Duodenal mucosa (tissue), 2 donors: ENCODE results near the gene PTPRG.

Experiments used
- H3K27ac ChIP-seq: one replicate; pipeline ENCODE4 v1.7.0; 2013; ENCODE audit warnings: low read depth, low read length
- H3K27me3 ChIP-seq, 2 donors: one replicate each; pipeline ENCODE4 v1.7.0; 2013; ENCODE audit warnings: low read length in 2 of 2, control low read depth in 1 of 2; ENCODE audit not compliant: insufficient read depth in 2 of 2, control insufficient read depth in 1 of 2
- H3K36me3 ChIP-seq, 2 donors: one replicate each; pipeline ENCODE4 v1.7.0; 2013; ENCODE audit warnings: low read length in 2 of 2, control low read depth in 1 of 2; ENCODE audit not compliant: insufficient read depth in 2 of 2, control insufficient read depth in 1 of 2
- H3K4me1 ChIP-seq, 2 donors: one replicate each; pipeline ENCODE4 v1.7.0; 2013; ENCODE audit warnings: low read length in 2 of 2, control low read depth in 1 of 2; ENCODE audit not compliant: insufficient read depth in 2 of 2, control insufficient read depth in 1 of 2
- H3K4me3 ChIP-seq, 2 donors: one replicate each; pipeline ENCODE4 v1.7.0; 2013; ENCODE audit warnings: low read length in 2 of 2, low read depth in 1 of 2
- H3K9ac ChIP-seq, 2 donors: one replicate each; pipeline ENCODE4 v1.7.0; 2013; ENCODE audit warnings: low read length in 2 of 2, low read depth in 1 of 2
- H3K9me3 ChIP-seq, 2 donors: one replicate each; pipeline ENCODE4 v1.7.0; 2013; ENCODE audit warnings: low read length in 2 of 2, control low read depth in 1 of 2; ENCODE audit not compliant: control insufficient read depth in 1 of 2

Gene PTPRG

DNA sequence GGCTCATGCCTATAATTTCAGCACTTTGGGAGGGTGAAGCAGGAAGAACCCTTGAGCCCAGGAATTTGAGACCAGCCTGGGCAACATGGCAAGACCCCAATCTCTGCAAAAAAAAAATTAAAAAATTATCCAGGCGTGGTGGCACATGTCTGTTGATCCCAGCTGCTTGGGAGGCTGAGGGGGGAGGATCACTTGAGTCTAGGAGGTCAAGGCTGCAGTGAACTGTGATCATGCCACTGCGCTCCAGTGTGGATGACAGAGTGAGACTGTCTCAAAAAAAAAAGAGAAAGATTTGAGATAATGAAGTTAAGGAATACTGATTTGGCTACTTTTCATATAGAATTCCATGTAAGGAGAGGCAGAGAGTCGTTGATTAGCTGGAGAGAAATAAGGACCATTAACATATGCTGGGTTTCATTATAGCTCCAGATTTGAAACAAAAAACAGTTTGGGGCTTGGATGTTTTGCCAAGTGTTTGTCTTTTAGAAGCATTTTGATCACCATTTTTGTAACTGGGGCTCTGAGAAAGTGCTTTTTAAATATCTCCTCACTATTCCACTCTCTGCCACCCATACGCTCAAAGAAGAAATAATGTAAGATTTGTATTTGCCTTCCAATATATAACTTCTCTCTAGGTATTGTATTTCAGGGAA is 597.8 kb downstream of the PTPRG start:
- Histone ChIP-seq H3K36me3 (peaks cover 0 to 6% of the 10 kb centered on the region in 2 donors), H3K9me3 (no peaks in the 10 kb centered on the region), H3K27ac (no peak overlapping the region), H3K4me3 (no peak overlapping the region), H3K4me1 (no peaks in the 10 kb centered on the region), H3K27me3 (no peaks in the 10 kb centered on the region), H3K9ac (no peak overlapping the region)

DNA sequence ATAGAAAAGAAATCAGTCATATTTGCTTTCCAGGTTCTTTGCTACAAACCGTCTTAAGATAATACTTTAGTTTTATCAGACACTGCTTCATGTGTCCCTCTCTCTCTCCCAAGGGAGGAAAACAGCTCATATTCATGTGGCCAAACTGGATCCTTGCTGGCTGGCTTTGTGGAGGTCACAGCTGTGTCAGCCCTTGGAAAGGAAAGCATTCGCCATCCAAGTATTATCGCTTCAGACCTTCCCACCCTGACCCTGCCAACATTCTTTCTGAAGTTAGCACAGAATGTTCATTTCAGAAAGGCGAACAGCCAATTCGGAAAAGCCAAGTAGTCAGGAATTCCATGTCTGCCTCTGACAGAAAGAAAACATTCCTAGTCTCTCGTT is 598.3 kb downstream of the PTPRG start:
- no peak overlapping the region for H3K27ac ChIP-seq
- H3K27me3 ChIP-seq: no peaks in the 10 kb centered on the region
- peaks cover 0 to 6% of the 10 kb centered on the region in 2 donors for H3K36me3 ChIP-seq
- no peak overlapping the region for H3K4me3 ChIP-seq
- H3K9ac ChIP-seq: no peak overlapping the region
- no peaks in the 10 kb centered on the region for H3K9me3 ChIP-seq
- H3K4me1 ChIP-seq: no peaks in the 10 kb centered on the region

DNA sequence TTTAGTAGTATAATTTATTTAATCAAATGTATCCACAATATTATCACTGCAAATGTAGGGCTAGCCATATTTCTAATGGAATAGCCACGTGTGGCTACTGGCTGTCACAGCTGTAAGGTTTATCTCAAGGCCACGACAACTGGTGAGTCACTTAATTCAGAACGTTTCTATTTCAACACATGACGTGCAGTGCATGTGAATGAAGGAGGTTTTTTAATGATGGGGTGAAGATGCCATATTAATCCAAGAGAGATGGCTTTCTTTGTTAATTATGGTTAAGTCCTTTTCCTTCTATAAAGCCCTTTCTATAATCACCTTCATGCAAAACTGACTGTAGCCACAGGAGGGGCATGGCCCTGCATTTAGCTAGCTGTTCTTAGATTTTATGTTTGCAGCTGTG is 600.0 kb downstream of the PTPRG start:
- no peaks in the 10 kb centered on the region for H3K9me3 ChIP-seq
- H3K9ac ChIP-seq: no peak overlapping the region
- H3K4me3 ChIP-seq: no peak overlapping the region
- no peaks in the 10 kb centered on the region for H3K4me1 ChIP-seq
- H3K27ac ChIP-seq: no peak overlapping the region
- peaks cover 0 to 6% of the 10 kb centered on the region in 2 donors for H3K36me3 ChIP-seq
- no peaks in the 10 kb centered on the region for H3K27me3 ChIP-seq

DNA sequence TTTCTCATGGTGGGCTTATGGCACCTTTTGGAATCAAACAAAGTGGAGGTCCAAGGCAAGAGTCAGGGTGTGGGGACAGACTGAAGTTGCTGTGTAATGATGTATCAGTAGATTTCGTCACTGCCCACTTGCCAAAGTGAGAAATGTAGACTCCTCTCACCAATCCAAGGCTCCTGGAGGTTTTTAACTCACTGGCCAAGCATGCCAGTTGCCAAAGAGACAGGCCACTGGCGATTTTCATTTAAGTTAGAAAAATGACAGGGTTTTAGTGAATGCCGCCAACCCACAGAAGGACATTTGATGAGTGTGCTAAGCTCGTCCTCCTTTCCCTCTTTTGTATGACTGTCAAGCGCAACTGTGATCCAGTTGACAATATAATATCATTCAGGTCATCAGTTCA is 602.8 kb downstream of the PTPRG start:
- no peak overlapping the region for H3K27ac ChIP-seq
- no peaks in the 10 kb centered on the region for H3K4me1 ChIP-seq

DNA sequence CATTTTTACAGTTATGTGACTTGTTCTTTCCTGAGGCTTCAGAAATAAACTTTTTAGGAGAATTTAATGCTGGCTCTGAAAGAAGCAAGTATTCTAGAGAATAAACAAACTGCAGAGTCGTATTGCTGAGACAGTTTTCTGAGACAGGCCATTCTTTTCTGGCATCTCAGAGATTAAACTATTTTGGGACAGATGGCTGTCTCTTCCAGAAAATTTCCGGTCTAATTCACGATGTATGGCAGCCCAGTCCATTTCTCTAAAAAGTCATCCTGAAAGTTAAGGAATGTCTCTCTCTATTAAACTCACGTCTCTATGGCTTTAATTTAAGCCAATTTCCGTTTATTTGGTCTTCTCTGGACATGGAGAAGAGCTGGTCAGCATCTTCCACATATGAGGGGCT is 603.4 kb downstream of the PTPRG start:
- no peak overlapping the region for H3K4me3 ChIP-seq
- H3K27me3 ChIP-seq: no peaks in the 10 kb centered on the region
- H3K27ac ChIP-seq: no peak overlapping the region
- H3K9ac ChIP-seq: no peak overlapping the region
- no peaks in the 10 kb centered on the region for H3K9me3 ChIP-seq
- H3K36me3 ChIP-seq: no peaks in the 10 kb centered on the region
- H3K4me1 ChIP-seq: no peaks in the 10 kb centered on the region

More for the DNA sequence above, 602.8 kb downstream of the PTPRG start:
- H3K9me3 ChIP-seq: no peaks in the 10 kb centered on the region
- H3K36me3 ChIP-seq: no peaks in the 10 kb centered on the region
- no peaks in the 10 kb centered on the region for H3K27me3 ChIP-seq
- H3K4me3 ChIP-seq: no peak overlapping the region
- no peak overlapping the region for H3K9ac ChIP-seq

DNA sequence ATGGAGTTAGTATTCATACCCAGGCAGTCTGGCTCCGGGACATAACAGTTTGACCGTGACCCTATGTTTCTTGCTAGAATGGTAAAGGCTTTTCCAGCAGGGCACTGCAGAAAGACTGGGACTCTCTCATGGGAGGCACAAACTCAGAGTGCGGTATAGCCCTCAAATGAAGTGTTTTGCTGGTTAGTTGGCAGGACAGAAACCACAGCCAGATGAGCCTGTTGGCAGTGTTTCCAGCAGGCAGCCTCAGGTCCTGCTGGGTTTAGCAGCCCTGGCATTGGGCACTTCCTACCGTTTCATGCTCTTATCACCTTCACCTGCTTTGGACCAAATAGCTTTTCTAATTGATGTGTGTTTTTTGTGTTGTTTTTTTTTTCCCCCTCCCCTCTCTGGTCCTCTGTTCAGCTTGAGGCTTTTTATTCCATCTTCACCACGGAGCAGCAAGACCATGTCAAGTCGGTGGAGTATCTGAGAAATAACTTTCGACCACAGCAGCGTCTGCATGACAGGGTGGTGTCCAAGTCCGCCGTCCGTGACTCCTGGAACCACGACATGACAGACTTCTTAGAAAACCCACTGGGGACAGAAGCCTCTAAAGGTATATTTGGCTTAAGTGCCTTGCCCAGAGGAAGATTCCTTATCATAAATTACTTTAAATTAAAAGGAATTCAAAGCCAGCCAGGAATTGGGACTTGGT is 606.3 kb downstream of the PTPRG start:
- Histone ChIP-seq H3K4me3 (no peak overlapping the region), H3K27ac (no peak overlapping the region), H3K27me3 (no peaks in the 10 kb centered on the region), H3K36me3 (no peaks in the 10 kb centered on the region), H3K9me3 (no peaks in the 10 kb centered on the region), H3K9ac (no peak overlapping the region), H3K4me1 (no peaks in the 10 kb centered on the region)

DNA sequence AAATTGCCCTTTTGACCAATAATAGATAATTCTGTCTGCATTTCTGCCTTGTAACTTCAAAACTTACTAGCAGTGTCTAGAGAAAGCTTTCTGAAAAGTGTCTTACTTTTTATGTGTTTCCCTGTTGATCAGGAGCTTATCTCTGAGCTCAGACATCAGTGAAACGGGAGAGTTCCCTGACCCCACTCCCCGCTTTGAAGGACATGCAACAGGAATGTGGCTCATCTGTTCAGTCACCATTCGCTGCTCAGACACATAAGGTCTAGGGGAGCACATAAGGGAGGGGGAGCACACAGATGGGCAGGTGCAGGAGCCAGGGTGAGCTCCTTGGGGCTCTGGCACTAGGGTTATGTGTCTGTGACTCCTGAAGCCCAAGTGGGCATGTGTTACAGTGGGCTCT is 607.0 kb downstream of the PTPRG start:
- Histone ChIP-seq H3K4me1 (no peaks in the 10 kb centered on the region), H3K27ac (no peak overlapping the region), H3K9ac (no peak overlapping the region), H3K36me3 (no peaks in the 10 kb centered on the region), H3K27me3 (no peaks in the 10 kb centered on the region), H3K4me3 (no peak overlapping the region), H3K9me3 (no peaks in the 10 kb centered on the region)

DNA sequence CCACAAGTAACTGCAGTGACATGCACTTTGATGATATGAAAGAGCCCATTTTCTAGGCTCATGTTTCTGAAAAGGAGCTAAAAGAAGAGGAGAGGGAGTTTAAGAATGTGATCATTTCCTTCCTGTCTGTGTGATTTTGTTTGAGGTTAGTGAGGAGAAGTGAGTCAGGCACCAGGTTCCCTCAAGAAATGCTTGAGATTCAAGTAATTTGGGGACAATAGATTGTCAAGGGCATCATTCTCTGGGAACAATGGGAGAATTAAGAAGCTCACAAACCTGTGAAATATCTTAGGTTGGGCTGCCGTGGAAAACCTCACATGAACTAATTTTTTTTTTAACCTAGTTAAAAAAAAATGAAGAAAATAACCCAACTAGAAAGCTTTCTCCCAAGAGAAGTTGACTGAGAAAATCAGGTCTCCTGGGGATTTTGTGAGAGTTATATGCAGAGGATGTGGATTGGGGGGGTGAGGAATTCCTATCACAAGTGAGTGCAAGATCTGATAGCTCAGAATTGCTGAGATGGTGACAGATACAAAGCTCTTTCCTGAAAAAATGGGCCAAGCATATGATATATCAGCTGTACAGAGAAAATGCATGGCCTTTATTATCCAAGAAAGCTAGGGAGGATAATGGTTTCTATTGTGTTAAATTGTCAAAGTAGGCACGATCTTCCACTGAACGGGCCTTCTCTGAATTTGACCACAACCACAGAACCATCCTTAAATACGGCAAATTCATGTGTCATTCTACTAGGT is 608.7 kb downstream of the PTPRG start:
- Histone ChIP-seq H3K4me1 (no peaks in the 10 kb centered on the region), H3K9me3 (no peaks in the 10 kb centered on the region), H3K4me3 (no peak overlapping the region), H3K27ac (no peak overlapping the region), H3K36me3 (no peaks in the 10 kb centered on the region), H3K9ac (no peak overlapping the region), H3K27me3 (no peaks in the 10 kb centered on the region)

DNA sequence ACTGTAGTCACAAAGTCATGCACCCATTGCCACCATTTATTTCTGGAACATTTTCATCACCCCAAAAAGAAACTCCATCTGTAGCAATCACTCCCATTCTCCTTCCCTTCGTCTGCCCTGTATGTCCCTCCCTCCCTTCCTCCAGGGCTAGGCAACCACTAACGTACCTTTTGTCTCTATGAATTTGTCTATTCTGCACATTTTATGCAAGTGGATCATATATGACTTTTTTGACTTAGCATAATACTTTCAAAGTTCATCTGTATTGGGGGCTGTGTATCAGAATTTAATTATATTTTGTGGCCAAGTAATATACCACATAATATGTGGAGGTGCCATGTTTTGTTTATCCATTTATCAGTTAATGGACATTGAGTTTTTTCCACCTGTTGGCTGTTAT is 610.4 kb downstream of the PTPRG start:
- Histone ChIP-seq H3K9me3 (no peaks in the 10 kb centered on the region), H3K27me3 (no peaks in the 10 kb centered on the region), H3K9ac (no peak overlapping the region), H3K4me3 (no peak overlapping the region), H3K36me3 (no peaks in the 10 kb centered on the region), H3K27ac (no peak overlapping the region), H3K4me1 (no peaks in the 10 kb centered on the region)

DNA sequence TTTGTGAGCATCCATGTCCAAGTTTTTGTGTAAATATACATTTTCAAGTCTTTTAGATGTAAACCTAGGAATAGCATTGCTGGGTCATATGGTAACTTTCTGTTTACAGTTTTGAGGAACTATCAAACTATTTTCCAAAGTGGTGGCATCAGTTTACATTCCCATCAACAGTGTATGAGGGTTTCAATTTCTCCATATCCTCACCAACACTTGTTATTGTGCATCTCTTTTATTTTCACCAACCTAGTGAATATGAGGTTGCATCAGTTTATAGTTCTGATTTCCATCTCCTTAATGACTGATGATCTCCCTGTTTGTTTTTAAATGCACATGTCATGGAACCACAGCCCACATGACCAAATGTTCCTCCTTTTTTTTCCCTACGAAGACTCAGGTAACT is 610.8 kb downstream of the PTPRG start:
- H3K9ac ChIP-seq: no peak overlapping the region
- H3K4me1 ChIP-seq: no peaks in the 10 kb centered on the region
- no peak overlapping the region for H3K27ac ChIP-seq
- H3K36me3 ChIP-seq: no peaks in the 10 kb centered on the region
- H3K9me3 ChIP-seq: no peaks in the 10 kb centered on the region
- H3K27me3 ChIP-seq: no peaks in the 10 kb centered on the region
- H3K4me3 ChIP-seq: no peak overlapping the region
